Measurements from ENCODE around the gene SOX5.

DNA sequence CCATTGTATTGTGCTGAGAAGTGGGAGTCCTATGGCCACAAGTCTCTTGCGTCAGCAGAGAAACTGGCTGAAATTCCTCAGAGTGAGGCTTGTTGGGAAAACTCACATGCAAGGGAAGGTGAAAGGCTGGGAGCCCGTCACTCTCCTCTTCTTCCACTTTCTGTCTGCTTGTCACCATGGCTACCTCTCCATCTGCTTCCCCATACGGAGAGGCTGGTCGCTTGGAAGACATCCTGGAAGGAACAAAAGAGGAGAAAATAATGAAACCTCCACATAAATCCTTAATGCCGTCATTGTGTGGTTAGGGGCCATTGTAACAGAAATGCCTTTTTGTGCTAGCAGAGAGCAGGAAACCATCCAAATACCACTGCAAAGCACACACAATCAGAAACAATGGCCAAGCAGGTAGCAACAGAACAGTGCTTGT lies 53.7 kb downstream of the SOX5 start:
- TF ChIP-seq EZH2 (IDR thresholded peaks at IDR 0.05; ENCODE audit: borderline replicate concordance, insufficient read depth, low read depth, low read length, poor library complexity, severe bottlenecking) = no peak
- TF ChIP-seq, protein P1, sequence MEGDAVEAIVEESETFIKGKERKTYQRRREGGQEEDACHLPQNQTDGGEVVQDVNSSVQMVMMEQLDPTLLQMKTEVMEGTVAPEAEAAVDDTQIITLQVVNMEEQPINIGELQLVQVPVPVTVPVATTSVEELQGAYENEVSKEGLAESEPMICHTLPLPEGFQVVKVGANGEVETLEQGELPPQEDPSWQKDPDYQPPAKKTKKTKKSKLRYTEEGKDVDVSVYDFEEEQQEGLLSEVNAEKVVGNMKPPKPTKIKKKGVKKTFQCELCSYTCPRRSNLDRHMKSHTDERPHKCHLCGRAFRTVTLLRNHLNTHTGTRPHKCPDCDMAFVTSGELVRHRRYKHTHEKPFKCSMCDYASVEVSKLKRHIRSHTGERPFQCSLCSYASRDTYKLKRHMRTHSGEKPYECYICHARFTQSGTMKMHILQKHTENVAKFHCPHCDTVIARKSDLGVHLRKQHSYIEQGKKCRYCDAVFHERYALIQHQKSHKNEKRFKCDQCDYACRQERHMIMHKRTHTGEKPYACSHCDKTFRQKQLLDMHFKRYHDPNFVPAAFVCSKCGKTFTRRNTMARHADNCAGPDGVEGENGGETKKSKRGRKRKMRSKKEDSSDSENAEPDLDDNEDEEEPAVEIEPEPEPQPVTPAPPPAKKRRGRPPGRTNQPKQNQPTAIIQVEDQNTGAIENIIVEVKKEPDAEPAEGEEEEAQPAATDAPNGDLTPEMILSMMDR (IDR thresholded peaks at IDR 0.05) = no peak

Measured in B cell (primary cell).